GM12878 (cell line): Measurements from ENCODE around the gene SLC9A3. TPM values are rescaled to one million over a fixed set of nuclear protein-coding genes. Genes with fewer than 3 reads are reported as not detected.

ENCODE experiments used
- ATAC-seq: fragments of 200-7000 bp; cut with Tn5 transposase; 3 replicates; pipeline ENCODE4 v1.9.1; 2020; ENCODE audit warnings: mild to moderate bottlenecking, moderate library complexity
- BruUV-seq: library from RNA; stranded (reverse); fragments of 400-500 nt; replicated peaks from 2 replicates; lab custom pipeline; 2021; lab: Mats Ljungman, UMichigan
- CTCF ChIA-PET: fragments of 300-600 bp; sonication (Branson Sonifier 250); formaldehyde crosslinking; extraction: SDS; loops from one replicate; lab custom pipeline; 2021; ENCODE audit warnings: inconsistent platforms; lab: Yijun Ruan, JAX
- POLR2A ChIA-PET: fragments of 350-600 bp; formaldehyde crosslinking; extraction: SDS; loops from one replicate; lab custom pipeline; 2021; ENCODE audit warnings: inconsistent platforms; lab: Charles Lee
- RAD21 ChIA-PET: fragments of 300-600 bp; sonication (Branson Sonifier 250); formaldehyde crosslinking; loops from one replicate; lab custom pipeline; 2023; ENCODE audit warnings: antibody characterized with exemption; ENCODE audit not compliant: unreplicated experiment; lab: Charles Lee
- SMC1A ChIA-PET: fragments of 300-600 bp; sonication (Branson Sonifier 250); formaldehyde crosslinking; loops from one replicate; lab custom pipeline; 2023; ENCODE audit not compliant: unreplicated experiment, uncharacterized antibody; lab: Charles Lee
- DNase-seq: peaks from one replicate; pipeline ENCODE4 v3.0.0-alpha.2; 2011; ENCODE audit warnings: low read depth, low spot score
- FAIRE-seq: peaks from 3 replicates; lab custom pipeline; 2011; peaks lifted over from hg19 to GRCh38; lab: Jason Lieb, UNC
- H2AFZ ChIP-seq: 2 replicates; pipeline ENCODE4 v1.6.0; 2011; ENCODE audit warnings: low read depth, low read length, control low read depth; ENCODE audit not compliant: control insufficient read depth
- H3K27ac ChIP-seq: 2 replicates; pipeline ENCODE4 v1.5.1; 2011; ENCODE audit warnings: control low read depth; ENCODE audit not compliant: control insufficient read depth, insufficient read depth
- H3K27me3 ChIP-seq, 2 experiments: replicated peaks in 1 of 2; 2 replicates each; pipeline versions ENCODE4 v1.6.0 to v1.6.1; 2011; ENCODE audit warnings: low read length in 1 of 2; ENCODE audit not compliant: control insufficient read depth in 2 of 2, insufficient read depth in 2 of 2
- H3K36me3 ChIP-seq, 2 experiments: 2 replicates each; pipeline ENCODE4 v1.5.1; 2011; ENCODE audit warnings: low read length in 1 of 2; ENCODE audit not compliant: control insufficient read depth in 2 of 2, insufficient read depth in 2 of 2
- H3K4me1 ChIP-seq: 2 replicates; pipeline ENCODE4 v1.6.1; 2011; ENCODE audit warnings: mild to moderate bottlenecking, low read length, moderate library complexity, mixed read lengths; ENCODE audit not compliant: control insufficient read depth, insufficient read depth
- H3K4me2 ChIP-seq: 2 replicates; pipeline ENCODE4 v1.6.0; 2011; ENCODE audit warnings: control low read depth; ENCODE audit not compliant: control insufficient read depth, insufficient read depth
- H3K4me3 ChIP-seq: fragments of 200-600 bp; sonication (generic); 2 replicates; pipeline ENCODE4 v1.5.1; 2016
- H3K79me2 ChIP-seq: 2 replicates; pipeline ENCODE4 v1.6.0; 2011; ENCODE audit warnings: low read length; ENCODE audit not compliant: control insufficient read depth, insufficient read depth
- H3K9ac ChIP-seq: 2 replicates; pipeline ENCODE4 v1.8.0; 2011; ENCODE audit warnings: low read length, control low read depth, mixed read lengths; ENCODE audit not compliant: control insufficient read depth, insufficient read depth
- H3K9me3 ChIP-seq: replicated peaks from 3 replicates; pipeline ENCODE4 v1.5.1; 2011; ENCODE audit warnings: mild to moderate bottlenecking, low read length; ENCODE audit not compliant: control insufficient read depth, insufficient read depth
- H4K20me1 ChIP-seq: 2 replicates; pipeline ENCODE4 v1.6.0; 2011; ENCODE audit not compliant: control insufficient read depth, insufficient read depth
- CREM ChIP-seq: IDR thresholded peaks from 2 replicates; pipeline ENCODE4 v1.6.1; 2014; ENCODE audit warnings: antibody characterized with exemption, low read depth
- FOXK2 ChIP-seq: fragments of 450-650 bp; IDR thresholded peaks from 2 replicates; pipeline ENCODE4 v1.6.1; 2017; ENCODE audit warnings: mild to moderate bottlenecking, moderate library complexity
- GATAD2B ChIP-seq: fragments of 450-650 bp; conservative IDR thresholded peaks from 2 replicates; pipeline ENCODE4 v1.6.1; 2017; ENCODE audit warnings: low read depth, mild to moderate bottlenecking, moderate library complexity
- HCFC1 ChIP-seq: fragments of 150-350 bp; IDR thresholded peaks from 2 replicates; pipeline ENCODE4 v1.6.1; 2014; ENCODE audit warnings: low read length
- HDGF ChIP-seq: fragments of 450-650 bp; IDR thresholded peaks from 2 replicates; pipeline ENCODE4 v1.6.1; 2016; ENCODE audit warnings: antibody characterized with exemption
- IRF4 ChIP-seq: IDR thresholded peaks from 2 replicates; pipeline ENCODE4 v1.6.1; 2011; ENCODE audit warnings: low read depth, low read length
- SMC3 ChIP-seq: IDR thresholded peaks from 2 replicates; pipeline ENCODE4 v1.6.1; 2011; ENCODE audit warnings: low read length, improper control_type of control experiment, borderline replicate concordance
- ZBED1 ChIP-seq: IDR thresholded peaks from 2 replicates; pipeline ENCODE4 v1.6.1; 2016; ENCODE audit warnings: borderline replicate concordance
- ZNF207 ChIP-seq: fragments of 450-650 bp; IDR thresholded peaks from 2 replicates; pipeline ENCODE4 v1.6.1; 2014; ENCODE audit warnings: antibody characterized with exemption, mild to moderate bottlenecking, borderline replicate concordance
- whole genome bisulfite sequencing: methylation state at CpG from one replicate; pipeline ENCODE4 v1.1.6; 2016; ENCODE audit warnings: low lambda C conversion rate; ENCODE audit not compliant: insufficient replicate concordance, insufficient coverage; ENCODE audit errors: missing lambda C conversion rate; 5-methylcytosine and 5-hydroxymethylcytosine counted together
- in situ Hi-C: fragments of 300-500 bp; cut with MboI; formaldehyde crosslinking; loops from 9 replicates; pipeline ENCODE4 v1.14.3; 2018; ENCODE audit warnings: mixed read lengths
- intact Hi-C: fragments of 100-400 bp; cut with micrococcal nuclease; formaldehyde crosslinking; loops from one replicate; pipeline ENCODE4 v1.14.2; 2022; ENCODE audit not compliant: unreplicated experiment
- polyA plus RNA-seq, 11 experiments: library from polyadenylated mRNA; depleted of rRNA in 4 of 11; unstranded in 6 of 11; stranded (reverse) in 5 of 11; fragments of >200 nt; fragmentation: Nextera tagmentation in 4 of 11; fragmentation: Illumina TruSeq in 1 of 11; extraction: Ambion mirVana in 4 of 11; extraction: Trizol in 1 of 11; gene quantifications; 1 replicate in 1 of 11; 2 replicates in 10 of 11; pipeline versions ENCODE4 v1.2.1 to v1.2.3, GENCODE V29; 2011 to 2016; ENCODE audit warnings: inconsistent platforms in 2 of 11, missing spikeins in 2 of 11, low read depth in 1 of 11
- total RNA-seq, 4 experiments: library from RNA; depleted of rRNA in 3 of 4; stranded (reverse); fragments of >200 nt in 3 of 4; fragmentation: Illumina TruSeq in 1 of 4; extraction: Trizol in 1 of 4; gene quantifications; 2 replicates each; pipeline versions ENCODE4 v1.2.1 to v1.2.3, GENCODE V29; 2013 to 2021
- TF ChIP-seq, protein P1 (sequence below): fragments of 450-650 bp; IDR thresholded peaks from 2 replicates; pipeline ENCODE4 v1.6.1; 2016; ENCODE audit warnings: mild to moderate bottlenecking, moderate library complexity, borderline replicate concordance
- TF ChIP-seq, protein P2 (sequence below): IDR thresholded peaks from 2 replicates; pipeline ENCODE4 v1.6.1; 2011; ENCODE audit warnings: mild to moderate bottlenecking, low read depth, low read length, moderate library complexity; ENCODE audit not compliant: insufficient replicate concordance
- TF ChIP-seq, protein P3 (sequence below): fragments of 450-650 bp; IDR thresholded peaks from 2 replicates; pipeline ENCODE4 v1.6.1; 2017; ENCODE audit warnings: mild to moderate bottlenecking, moderate library complexity

Gene SLC9A3
- total and polyA plus RNA-seq, 10 of the 15 experiments (the other 5 are each of a cell fraction or from before 2014, with no cell fraction given), result 0.04 to 5.2 (median 2.3) TPM; not detected in 1

DNA sequence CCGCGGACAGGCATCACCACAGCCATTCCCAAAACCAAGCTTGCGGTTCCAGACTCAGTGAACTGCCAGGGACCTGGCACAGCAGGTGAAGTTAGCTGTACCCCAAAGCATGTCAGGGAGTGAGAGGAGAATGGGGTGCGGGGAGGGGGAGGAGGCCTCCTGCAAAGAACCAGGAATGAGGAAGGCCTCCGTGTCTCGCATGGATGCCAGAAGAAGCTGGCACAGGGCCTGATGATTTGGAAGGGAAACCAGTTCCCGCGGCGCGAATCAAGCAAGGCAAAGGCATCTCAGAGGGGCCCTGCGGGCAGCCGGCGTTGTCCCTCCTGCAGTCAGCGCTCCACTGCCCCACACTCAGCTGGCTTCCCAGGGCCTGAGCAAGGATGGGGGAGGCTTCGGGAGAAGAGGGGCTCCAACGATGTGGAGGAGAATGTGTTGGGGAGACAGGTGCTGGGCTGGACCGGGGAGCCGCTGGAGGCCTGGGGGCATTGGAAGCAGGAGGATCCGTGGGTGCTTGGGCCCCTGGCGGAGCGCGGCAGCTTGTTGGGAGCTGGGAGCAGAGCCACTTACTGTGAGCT lies 14.6 kb downstream of the SLC9A3 start:
- TF ChIP-seq HCFC1 (no peak), GATAD2B (no peak), HDGF (no peak), ZBED1 (no peak), IRF4 (no peak), CREM (no peak), ZNF207 (no peak), SMC3 (no peak), FOXK2 (no peak)
- TF ChIP-seq, protein P1, sequence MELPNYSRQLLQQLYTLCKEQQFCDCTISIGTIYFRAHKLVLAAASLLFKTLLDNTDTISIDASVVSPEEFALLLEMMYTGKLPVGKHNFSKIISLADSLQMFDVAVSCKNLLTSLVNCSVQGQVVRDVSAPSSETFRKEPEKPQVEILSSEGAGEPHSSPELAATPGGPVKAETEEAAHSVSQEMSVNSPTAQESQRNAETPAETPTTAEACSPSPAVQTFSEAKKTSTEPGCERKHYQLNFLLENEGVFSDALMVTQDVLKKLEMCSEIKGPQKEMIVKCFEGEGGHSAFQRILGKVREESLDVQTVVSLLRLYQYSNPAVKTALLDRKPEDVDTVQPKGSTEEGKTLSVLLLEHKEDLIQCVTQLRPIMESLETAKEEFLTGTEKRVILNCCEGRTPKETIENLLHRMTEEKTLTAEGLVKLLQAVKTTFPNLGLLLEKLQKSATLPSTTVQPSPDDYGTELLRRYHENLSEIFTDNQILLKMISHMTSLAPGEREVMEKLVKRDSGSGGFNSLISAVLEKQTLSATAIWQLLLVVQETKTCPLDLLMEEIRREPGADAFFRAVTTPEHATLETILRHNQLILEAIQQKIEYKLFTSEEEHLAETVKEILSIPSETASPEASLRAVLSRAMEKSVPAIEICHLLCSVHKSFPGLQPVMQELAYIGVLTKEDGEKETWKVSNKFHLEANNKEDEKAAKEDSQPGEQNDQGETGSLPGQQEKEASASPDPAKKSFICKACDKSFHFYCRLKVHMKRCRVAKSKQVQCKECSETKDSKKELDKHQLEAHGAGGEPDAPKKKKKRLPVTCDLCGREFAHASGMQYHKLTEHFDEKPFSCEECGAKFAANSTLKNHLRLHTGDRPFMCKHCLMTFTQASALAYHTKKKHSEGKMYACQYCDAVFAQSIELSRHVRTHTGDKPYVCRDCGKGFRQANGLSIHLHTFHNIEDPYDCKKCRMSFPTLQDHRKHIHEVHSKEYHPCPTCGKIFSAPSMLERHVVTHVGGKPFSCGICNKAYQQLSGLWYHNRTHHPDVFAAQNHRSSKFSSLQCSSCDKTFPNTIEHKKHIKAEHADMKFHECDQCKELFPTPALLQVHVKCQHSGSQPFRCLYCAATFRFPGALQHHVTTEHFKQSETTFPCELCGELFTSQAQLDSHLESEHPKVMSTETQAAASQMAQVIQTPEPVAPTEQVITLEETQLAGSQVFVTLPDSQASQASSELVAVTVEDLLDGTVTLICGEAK, result no peak
- TF ChIP-seq, protein P2, sequence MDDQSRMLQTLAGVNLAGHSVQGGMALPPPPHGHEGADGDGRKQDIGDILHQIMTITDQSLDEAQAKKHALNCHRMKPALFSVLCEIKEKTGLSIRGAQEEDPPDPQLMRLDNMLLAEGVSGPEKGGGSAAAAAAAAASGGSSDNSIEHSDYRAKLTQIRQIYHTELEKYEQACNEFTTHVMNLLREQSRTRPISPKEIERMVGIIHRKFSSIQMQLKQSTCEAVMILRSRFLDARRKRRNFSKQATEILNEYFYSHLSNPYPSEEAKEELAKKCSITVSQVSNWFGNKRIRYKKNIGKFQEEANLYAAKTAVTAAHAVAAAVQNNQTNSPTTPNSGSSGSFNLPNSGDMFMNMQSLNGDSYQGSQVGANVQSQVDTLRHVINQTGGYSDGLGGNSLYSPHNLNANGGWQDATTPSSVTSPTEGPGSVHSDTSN, result no peak
- TF ChIP-seq, protein P3, sequence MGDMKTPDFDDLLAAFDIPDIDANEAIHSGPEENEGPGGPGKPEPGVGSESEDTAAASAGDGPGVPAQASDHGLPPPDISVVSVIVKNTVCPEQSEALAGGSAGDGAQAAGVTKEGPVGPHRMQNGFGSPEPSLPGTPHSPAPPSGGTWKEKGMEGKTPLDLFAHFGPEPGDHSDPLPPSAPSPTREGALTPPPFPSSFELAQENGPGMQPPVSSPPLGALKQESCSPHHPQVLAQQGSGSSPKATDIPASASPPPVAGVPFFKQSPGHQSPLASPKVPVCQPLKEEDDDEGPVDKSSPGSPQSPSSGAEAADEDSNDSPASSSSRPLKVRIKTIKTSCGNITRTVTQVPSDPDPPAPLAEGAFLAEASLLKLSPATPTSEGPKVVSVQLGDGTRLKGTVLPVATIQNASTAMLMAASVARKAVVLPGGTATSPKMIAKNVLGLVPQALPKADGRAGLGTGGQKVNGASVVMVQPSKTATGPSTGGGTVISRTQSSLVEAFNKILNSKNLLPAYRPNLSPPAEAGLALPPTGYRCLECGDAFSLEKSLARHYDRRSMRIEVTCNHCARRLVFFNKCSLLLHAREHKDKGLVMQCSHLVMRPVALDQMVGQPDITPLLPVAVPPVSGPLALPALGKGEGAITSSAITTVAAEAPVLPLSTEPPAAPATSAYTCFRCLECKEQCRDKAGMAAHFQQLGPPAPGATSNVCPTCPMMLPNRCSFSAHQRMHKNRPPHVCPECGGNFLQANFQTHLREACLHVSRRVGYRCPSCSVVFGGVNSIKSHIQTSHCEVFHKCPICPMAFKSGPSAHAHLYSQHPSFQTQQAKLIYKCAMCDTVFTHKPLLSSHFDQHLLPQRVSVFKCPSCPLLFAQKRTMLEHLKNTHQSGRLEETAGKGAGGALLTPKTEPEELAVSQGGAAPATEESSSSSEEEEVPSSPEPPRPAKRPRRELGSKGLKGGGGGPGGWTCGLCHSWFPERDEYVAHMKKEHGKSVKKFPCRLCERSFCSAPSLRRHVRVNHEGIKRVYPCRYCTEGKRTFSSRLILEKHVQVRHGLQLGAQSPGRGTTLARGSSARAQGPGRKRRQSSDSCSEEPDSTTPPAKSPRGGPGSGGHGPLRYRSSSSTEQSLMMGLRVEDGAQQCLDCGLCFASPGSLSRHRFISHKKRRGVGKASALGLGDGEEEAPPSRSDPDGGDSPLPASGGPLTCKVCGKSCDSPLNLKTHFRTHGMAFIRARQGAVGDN, result no peak
- ChIA-PET POLR2A (no interaction called here), SMC1A (no interaction called here), CTCF (no interaction called here), RAD21 (no interaction called here)
- in situ Hi-C loops (no loop called here), intact Hi-C loops (no loop called here)
- Histone ChIP-seq H3K36me3 (no peaks in the 10 kb centered on the region), H3K27me3 (no peaks in the 10 kb centered on the region), H3K79me2 (no peaks in the 10 kb centered on the region), H2AFZ (no peak overlapping the region), H3K4me2 (no peak overlapping the region), H3K9ac (no peak overlapping the region), H3K4me1 (no peaks in the 10 kb centered on the region), H4K20me1 (no peaks in the 10 kb centered on the region), H3K4me3 (no peak overlapping the region), H3K9me3 (no peaks in the 10 kb centered on the region), H3K27ac (no peak overlapping the region)
- no peak for FAIRE-seq
- ATAC-seq, result no peak
- no peak for DNase-seq
- BruUV-seq, result no TSS peak
- 80% methylated on average over 22 of the region's 22 CpGs for WGBS
